Endothelial cell of umbilical vein (primary cell): ENCODE data around the gene SART1. TPM values are rescaled to one million over a fixed set of nuclear protein-coding genes. Genes with fewer than 3 reads are reported as not detected.

Experiments
- BruUV-seq: library from RNA; stranded (reverse); fragments of 400-500 nt; replicated peaks from 2 replicates; lab custom pipeline; 2021; lab: Mats Ljungman, UMichigan
- CTCF ChIA-PET: fragments of 300-600, 350-600 bp; sonication (Branson Sonifier 250); formaldehyde crosslinking; loops from one replicate; lab custom pipeline; 2021; ENCODE audit warnings: antibody characterized with exemption, inconsistent platforms; lab: Charles Lee
- POLR2A ChIA-PET: fragments of 300-600, 350-600 bp; sonication (Branson Sonifier 250); formaldehyde crosslinking; loops from one replicate; lab custom pipeline; 2021; ENCODE audit warnings: antibody characterized with exemption, inconsistent platforms; lab: Charles Lee
- DNase-seq: peaks from one replicate; pipeline ENCODE4 v3.0.0-alpha.2; 2011; ENCODE audit warnings: low read depth, low spot score
- FAIRE-seq: peaks from 2 replicates; lab custom pipeline; 2011; peaks lifted over from hg19 to GRCh38; lab: Jason Lieb, UNC
- H2AFZ ChIP-seq: 2 replicates; pipeline ENCODE4 v1.6.0; 2012; ENCODE audit warnings: low read depth, low read length, control low read depth, inconsistent platforms
- H3K27ac ChIP-seq: 2 replicates; pipeline ENCODE4 v1.5.1; 2011; ENCODE audit warnings: low read depth, mild to moderate bottlenecking, control low read depth, low read length, moderate library complexity; ENCODE audit not compliant: insufficient read depth
- H3K27me3 ChIP-seq, 2 experiments: 2 replicates each; pipeline versions ENCODE4 v1.6.0 to v1.6.1; 2011; ENCODE audit warnings: low read length in 2 of 2, mixed read lengths in 1 of 2; ENCODE audit not compliant: control insufficient read depth in 2 of 2, insufficient read depth in 2 of 2
- H3K36me3 ChIP-seq, 2 experiments: 2 replicates in 1 of 2; 3 replicates in 1 of 2; pipeline ENCODE4 v1.5.1; 2011; ENCODE audit warnings: low read length in 2 of 2, mild to moderate bottlenecking in 1 of 2, moderate library complexity in 1 of 2; ENCODE audit not compliant: control insufficient read depth in 2 of 2, insufficient read depth in 2 of 2; ENCODE audit errors: extremely low read depth in 1 of 2
- H3K4me1 ChIP-seq: 3 replicates; pipeline ENCODE4 v1.5.1; 2011; ENCODE audit warnings: mild to moderate bottlenecking, low read length; ENCODE audit not compliant: control insufficient read depth, insufficient read depth; ENCODE audit errors: extremely low read depth
- H3K4me2 ChIP-seq: 2 replicates; pipeline ENCODE4 v1.6.1; 2011; ENCODE audit warnings: low read length, control low read depth, mixed read lengths; ENCODE audit not compliant: insufficient read depth
- H3K4me3 ChIP-seq, 3 experiments: fragments of 200-600 bp in 1 of 3; sonication (generic), shearing (Covaris generic) in 1 of 3; replicated peaks in 1 of 3; 2 replicates each; pipeline ENCODE4 v1.5.1; 2011 to 2016; ENCODE audit warnings: control low read depth in 3 of 3, low read length in 3 of 3, mild to moderate bottlenecking in 2 of 3, inconsistent platforms in 1 of 3, low read depth in 1 of 3, moderate library complexity in 1 of 3; ENCODE audit not compliant: insufficient read depth in 1 of 3
- H3K79me2 ChIP-seq: 2 replicates; pipeline ENCODE4 v1.6.0; 2012; ENCODE audit warnings: low read length, inconsistent platforms; ENCODE audit not compliant: control insufficient read depth, insufficient read depth
- H3K9ac ChIP-seq: replicated peaks from 2 replicates; pipeline ENCODE3; 2011; ENCODE audit warnings: low read length, control low read depth; ENCODE audit not compliant: insufficient read depth; ENCODE audit errors: extremely low read depth
- H3K9me1 ChIP-seq: replicated peaks from 3 replicates; pipeline ENCODE4 v1.6.0; 2011; ENCODE audit warnings: mild to moderate bottlenecking, low read length; ENCODE audit not compliant: control insufficient read depth, insufficient read depth; ENCODE audit errors: extremely low read depth
- H3K9me3 ChIP-seq: replicated peaks from 2 replicates; pipeline ENCODE4 v1.5.1; 2012; ENCODE audit warnings: low read length, inconsistent platforms; ENCODE audit not compliant: control insufficient read depth, insufficient read depth
- H4K20me1 ChIP-seq: replicated peaks from 2 replicates; pipeline ENCODE3; 2011; ENCODE audit warnings: mild to moderate bottlenecking, low read length; ENCODE audit not compliant: control insufficient read depth, insufficient read depth; ENCODE audit errors: extremely low read depth
- EZH2 ChIP-seq: IDR thresholded peaks from 2 replicates; pipeline ENCODE4 v1.6.1; 2012; ENCODE audit warnings: borderline replicate concordance, low read depth, mild to moderate bottlenecking, moderate library complexity, low read length, inconsistent platforms; ENCODE audit not compliant: severe bottlenecking
- FOS ChIP-seq: IDR thresholded peaks from 2 replicates; pipeline ENCODE4 v1.6.1; 2011; ENCODE audit warnings: mild to moderate bottlenecking, low read length, moderate library complexity, borderline replicate concordance; ENCODE audit not compliant: insufficient read depth
- GATA2 ChIP-seq: IDR thresholded peaks from 2 replicates; pipeline ENCODE4 v1.7.0; 2011; ENCODE audit warnings: low read depth, mild to moderate bottlenecking, moderate library complexity, mixed read lengths, low read length; ENCODE audit not compliant: insufficient read length, insufficient read depth
- JUN ChIP-seq: IDR thresholded peaks from 2 replicates; pipeline ENCODE4 v1.6.1; 2011; ENCODE audit warnings: borderline replicate concordance, low read depth; ENCODE audit not compliant: insufficient read length, insufficient read depth
- MYC ChIP-seq: IDR thresholded peaks from one replicate; pipeline ENCODE4 v1.6.1; 2011; ENCODE audit warnings: mild to moderate bottlenecking, low read depth, low read length
- POLR2A ChIP-seq: IDR thresholded peaks from 2 replicates; pipeline ENCODE4 v1.6.1; 2012; ENCODE audit warnings: low read depth, mild to moderate bottlenecking, control low read depth, low read length
- POLR2AphosphoS5 ChIP-seq: IDR thresholded peaks from 2 replicates; pipeline ENCODE4 v1.6.1; 2012; ENCODE audit warnings: low read depth, mild to moderate bottlenecking, control low read depth, low read length, moderate library complexity; ENCODE audit not compliant: insufficient read depth
- dilution Hi-C: fragments of 300-500 bp; cut with MboI; formaldehyde crosslinking; loops from one replicate; pipeline ENCODE4 v1.15.0; 2019; ENCODE audit warnings: low sequenced_read_pairs; ENCODE audit not compliant: extremely low pct_ligation_motif_present
- intact Hi-C: fragments of 100-400 bp; cut with micrococcal nuclease; formaldehyde crosslinking; loops from one replicate; pipeline ENCODE4 v1.10.0; 2022
- polyA plus RNA-seq, 4 experiments: library from polyadenylated mRNA; depleted of rRNA in 3 of 4; stranded (reverse) in 3 of 4; unstranded in 1 of 4; fragments of >200 nt; gene quantifications; 2 replicates each; pipeline versions ENCODE4 v1.2.1 to v1.2.3, GENCODE V29; 2011 to 2012; ENCODE audit warnings: missing spikeins in 1 of 4
- total RNA-seq: library from RNA; stranded (reverse); gene quantifications from 2 replicates; pipeline ENCODE4 v1.2.3, GENCODE V29; 2021
- TF ChIP-seq, protein P1 (sequence below), 2 donors: IDR thresholded peaks; 1 replicate in 1 of 2; 2 replicates in 1 of 2; pipeline ENCODE4 v1.5.1; 2011; ENCODE audit warnings: low read length in 2 of 2, mild to moderate bottlenecking in 2 of 2, moderate library complexity in 2 of 2, control low read depth in 1 of 2, inconsistent platforms in 1 of 2, low read depth in 1 of 2; ENCODE audit not compliant: insufficient read depth in 1 of 2; ENCODE audit errors: extremely low read depth in 1 of 2
- TF ChIP-seq, protein P2 (sequence below): IDR thresholded peaks from 2 replicates; pipeline ENCODE4 v1.6.1; 2011; ENCODE audit not compliant: insufficient read depth, insufficient read length

Gene SART1
- total and polyA plus RNA-seq, 2 donors (not counting 3 experiments of a cell fraction or from before 2014, with no cell fraction given) = 21.8 to 62.7 TPM

DNA sequence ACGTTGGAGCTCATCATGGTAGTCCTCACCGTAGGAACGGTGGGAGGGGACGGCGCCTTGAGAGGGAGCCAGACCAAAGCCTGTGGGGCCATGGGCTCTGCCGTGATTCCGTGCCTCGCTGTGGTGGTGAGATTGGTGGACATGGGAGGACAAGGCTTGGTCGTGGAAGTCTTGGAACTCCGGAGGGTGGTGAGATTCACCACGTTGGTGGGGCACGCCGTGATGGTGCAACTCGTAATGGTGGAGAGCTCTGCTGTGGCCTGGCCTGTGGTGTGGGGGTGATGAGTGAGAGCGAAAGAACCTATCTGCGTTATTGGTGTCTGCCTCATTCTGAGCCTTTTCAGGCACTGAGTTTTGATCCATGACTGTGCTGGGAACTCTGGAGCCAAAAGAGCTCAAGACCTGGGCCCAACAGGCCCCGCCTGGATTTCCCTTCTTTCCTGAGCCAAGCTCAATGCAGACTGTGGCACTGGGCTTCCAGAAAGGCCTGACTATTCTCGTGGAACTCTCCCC lies 64.5 kb downstream of the SART1 start, which contains the start of gene CATSPER1:
Gene CATSPER1, minus strand, starts transcription at position 463 of the 513 bp plus-strand sequence. Its CDS starts 100 bp downstream, at position 363.
- no peaks in the 10 kb centered on the region for H3K79me2 ChIP-seq
- no peak within 1 kb of the TSS for H3K27ac ChIP-seq
- POLR2A ChIA-PET = no interaction called here
- intact Hi-C loops = no loop called here
- no peaks in the 10 kb centered on the region for H3K9me1 ChIP-seq
- TF ChIP-seq EZH2 (no peak), MYC (no peak), JUN (no peak), GATA2 (no peak), FOS (no peak), POLR2AphosphoS5 (no peak), POLR2A (no peak)
- TF ChIP-seq, protein P1, sequence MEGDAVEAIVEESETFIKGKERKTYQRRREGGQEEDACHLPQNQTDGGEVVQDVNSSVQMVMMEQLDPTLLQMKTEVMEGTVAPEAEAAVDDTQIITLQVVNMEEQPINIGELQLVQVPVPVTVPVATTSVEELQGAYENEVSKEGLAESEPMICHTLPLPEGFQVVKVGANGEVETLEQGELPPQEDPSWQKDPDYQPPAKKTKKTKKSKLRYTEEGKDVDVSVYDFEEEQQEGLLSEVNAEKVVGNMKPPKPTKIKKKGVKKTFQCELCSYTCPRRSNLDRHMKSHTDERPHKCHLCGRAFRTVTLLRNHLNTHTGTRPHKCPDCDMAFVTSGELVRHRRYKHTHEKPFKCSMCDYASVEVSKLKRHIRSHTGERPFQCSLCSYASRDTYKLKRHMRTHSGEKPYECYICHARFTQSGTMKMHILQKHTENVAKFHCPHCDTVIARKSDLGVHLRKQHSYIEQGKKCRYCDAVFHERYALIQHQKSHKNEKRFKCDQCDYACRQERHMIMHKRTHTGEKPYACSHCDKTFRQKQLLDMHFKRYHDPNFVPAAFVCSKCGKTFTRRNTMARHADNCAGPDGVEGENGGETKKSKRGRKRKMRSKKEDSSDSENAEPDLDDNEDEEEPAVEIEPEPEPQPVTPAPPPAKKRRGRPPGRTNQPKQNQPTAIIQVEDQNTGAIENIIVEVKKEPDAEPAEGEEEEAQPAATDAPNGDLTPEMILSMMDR (IDR thresholded peaks at IDR 0.05; ENCODE audit: extremely low read depth in 1 of 2, insufficient read depth in 1 of 2, low read depth in 1 of 2, low read length in 2 of 2) = no peak
- TF ChIP-seq, protein P2, sequence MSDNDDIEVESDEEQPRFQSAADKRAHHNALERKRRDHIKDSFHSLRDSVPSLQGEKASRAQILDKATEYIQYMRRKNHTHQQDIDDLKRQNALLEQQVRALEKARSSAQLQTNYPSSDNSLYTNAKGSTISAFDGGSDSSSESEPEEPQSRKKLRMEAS = no peak
- H3K27me3 ChIP-seq = no peaks in the 10 kb centered on the region
- CTCF ChIA-PET = interaction anchor here (1.0 to 1.1 kb wide), 2 partner anchors 10 to 19 kb away, joined by 5 to 7 read pairs; no protein-coding TSS in a partner anchor
- peaks cover 10% of the 10 kb centered on the region for H3K4me1 ChIP-seq
- no peak within 1 kb of the TSS for H3K4me2 ChIP-seq
- no peak within 1 kb of the TSS for H3K9ac ChIP-seq
- H3K36me3 ChIP-seq = no peaks in the 10 kb centered on the region
- no TSS peak for BruUV-seq
- H2AFZ ChIP-seq = no peak within 1 kb of the TSS
- H3K4me3 ChIP-seq = no peak within 1 kb of the TSS
- dilution Hi-C loops = no loop called here
- H4K20me1 ChIP-seq = no peaks in the 10 kb centered on the region
- FAIRE-seq (no peak), DNase-seq (no peak)
- H3K9me3 ChIP-seq = no peaks in the 10 kb centered on the region

Other genes with a start within 250 kb of the SART1 start
- gene KAT5, start 249.5 kb upstream of the SART1 start, total RNA-seq = 48.8 and 50.2 TPM in 2 replicates
- gene KAT5, start 249.5 kb upstream of the SART1 start, polyA plus RNA-seq = 31.4 and 35.8 TPM in 2 replicates
- 46.4 and 62.0 TPM in 2 replicates for gene RNASEH2C, start 240.9 kb upstream of the SART1 start, total RNA-seq
- gene RNASEH2C, start 240.9 kb upstream of the SART1 start, polyA plus RNA-seq = 110 and 113 TPM in 2 replicates
- 15.3 and 15.5 TPM in 2 replicates for gene AP5B1, start 180.8 kb upstream of the SART1 start, total RNA-seq
- 9.2 and 13.0 TPM in 2 replicates for gene AP5B1, start 180.8 kb upstream of the SART1 start, polyA plus RNA-seq
- gene OVOL1, start 174.7 kb upstream of the SART1 start, total RNA-seq = not detected in 2 replicates
- not detected in 2 replicates for gene OVOL1, start 174.7 kb upstream of the SART1 start, polyA plus RNA-seq
- gene SNX32, start 127.8 kb upstream of the SART1 start, total RNA-seq = 1.0 TPM in 1 of 2 replicates, not detected in the other
- gene SNX32, start 127.8 kb upstream of the SART1 start, polyA plus RNA-seq = 0.19 and 0.29 TPM in 2 replicates
- 1,783 and 1,844 TPM in 2 replicates for gene CFL1, start 103.6 kb upstream of the SART1 start, total RNA-seq
- 2,403 and 2,689 TPM in 2 replicates for gene CFL1, start 103.6 kb upstream of the SART1 start, polyA plus RNA-seq
- gene MUS81, start 101.3 kb upstream of the SART1 start, total RNA-seq = 68.4 and 76.9 TPM in 2 replicates
- 57.9 and 64.5 TPM in 2 replicates for gene MUS81, start 101.3 kb upstream of the SART1 start, polyA plus RNA-seq
- 76.5 and 81.7 TPM in 2 replicates for gene EFEMP2, start 88.9 kb upstream of the SART1 start, total RNA-seq
- 207 and 259 TPM in 2 replicates for gene EFEMP2, start 88.9 kb upstream of the SART1 start, polyA plus RNA-seq
- not detected in 2 replicates for gene CTSW, start 81.9 kb upstream of the SART1 start, total RNA-seq
- gene CTSW, start 81.9 kb upstream of the SART1 start, polyA plus RNA-seq = not detected in 2 replicates
- gene FIBP, start 73.3 kb upstream of the SART1 start, total RNA-seq = 88.5 and 105 TPM in 2 replicates
- 162 and 210 TPM in 2 replicates for gene FIBP, start 73.3 kb upstream of the SART1 start, polyA plus RNA-seq
- gene CCDC85B, start 71.1 kb upstream of the SART1 start, total RNA-seq = 103 and 105 TPM in 2 replicates
- 107 and 132 TPM in 2 replicates for gene CCDC85B, start 71.1 kb upstream of the SART1 start, polyA plus RNA-seq
- gene FOSL1, start 61.3 kb upstream of the SART1 start, total RNA-seq = 52.6 and 53.8 TPM in 2 replicates
- 16.6 and 18.1 TPM in 2 replicates for gene FOSL1, start 61.3 kb upstream of the SART1 start, polyA plus RNA-seq
- 32.8 and 35.6 TPM in 2 replicates for gene C11orf68, start 42.7 kb upstream of the SART1 start, total RNA-seq
- 66.5 and 84.8 TPM in 2 replicates for gene C11orf68, start 42.7 kb upstream of the SART1 start, polyA plus RNA-seq
- gene DRAP1, start 42.3 kb upstream of the SART1 start, total RNA-seq = 114 and 118 TPM in 2 replicates
- gene DRAP1, start 42.3 kb upstream of the SART1 start, polyA plus RNA-seq = 73.5 and 74.9 TPM in 2 replicates
- not detected in 2 replicates for gene TSGA10IP, start 16.3 kb upstream of the SART1 start, total RNA-seq
- not detected in 2 replicates for gene TSGA10IP, start 16.3 kb upstream of the SART1 start, polyA plus RNA-seq
- 39.7 and 42.4 TPM in 2 replicates for gene EIF1AD, start 40.4 kb downstream of the SART1 start, total RNA-seq
- 35.7 and 39.3 TPM in 2 replicates for gene EIF1AD, start 40.4 kb downstream of the SART1 start, polyA plus RNA-seq
- 246 and 269 TPM in 2 replicates for gene BANF1, start 40.8 kb downstream of the SART1 start, total RNA-seq
- 367 and 376 TPM in 2 replicates for gene BANF1, start 40.8 kb downstream of the SART1 start, polyA plus RNA-seq
- gene CST6, start 50.3 kb downstream of the SART1 start, total RNA-seq = 0.46 and 0.92 TPM in 2 replicates
- 2.2 and 2.5 TPM in 2 replicates for gene CST6, start 50.3 kb downstream of the SART1 start, polyA plus RNA-seq
- 1.0 and 1.3 TPM in 2 replicates for gene CATSPER1, start 64.7 kb downstream of the SART1 start, total RNA-seq
- 0.68 and 0.89 TPM in 2 replicates for gene CATSPER1, start 64.7 kb downstream of the SART1 start, polyA plus RNA-seq
- gene GAL3ST3, start 87.4 kb downstream of the SART1 start, total RNA-seq = not detected in 2 replicates
- 0.15 and 0.24 TPM in 2 replicates for gene GAL3ST3, start 87.4 kb downstream of the SART1 start, polyA plus RNA-seq
- gene SF3B2, start 90.6 kb downstream of the SART1 start, total RNA-seq = 179 and 196 TPM in 2 replicates
- 99.4 and 132 TPM in 2 replicates for gene SF3B2, start 90.6 kb downstream of the SART1 start, polyA plus RNA-seq
- gene PACS1, start 108.5 kb downstream of the SART1 start, total RNA-seq = 52.8 and 64.4 TPM in 2 replicates
- 24.8 and 26.4 TPM in 2 replicates for gene PACS1, start 108.5 kb downstream of the SART1 start, polyA plus RNA-seq